Heart left ventricle (tissue), 16 donors: ENCODE data around the gene MACF1. TPM values are rescaled to one million over a fixed set of nuclear protein-coding genes. Genes with fewer than 3 reads are reported as not detected.
A peak's percentile ranks its signal among the peaks of the same experiment; 100 is the strongest.

Source experiments
- ATAC-seq, 4 donors: fragments of 200-7000 bp; cut with Tn5 transposase; one replicate each; pipeline ENCODE4 v1.9.1; 2020 to 2022; ENCODE audit warnings: moderate library complexity in 4 of 4, mild to moderate bottlenecking in 3 of 4, moderate number of reproducible peaks in 1 of 4
- DNase-seq, 5 donors: peaks; one replicate each; pipeline ENCODE4 v3.0.0-alpha.2; 2020
- H3K27ac ChIP-seq, 12 donors: fragments of 200-600 bp; sonication (generic) in 4 of 12; one replicate each; pipeline versions ENCODE4 v1.5.0 to v1.8.0; 2016 to 2022; ENCODE audit warnings: mild to moderate bottlenecking in 2 of 12
- H3K27me3 ChIP-seq, 9 donors: fragments of 200-600 bp; sonication (generic) in 2 of 9; one replicate each; pipeline versions ENCODE4 v1.5.1 to v1.8.0; 2016 to 2022; ENCODE audit warnings: mild to moderate bottlenecking in 3 of 9
- H3K36me3 ChIP-seq, 9 donors: fragments of 200-600 bp; sonication (generic) in 2 of 9; one replicate each; pipeline versions ENCODE4 v1.5.0 to v1.8.0; 2018 to 2022; ENCODE audit warnings: mild to moderate bottlenecking in 2 of 9
- H3K4me1 ChIP-seq, 12 donors: fragments of 200-600 bp; sonication (generic) in 4 of 12; one replicate each; pipeline versions ENCODE4 v1.5.0 to v1.8.0; 2016 to 2022; ENCODE audit warnings: mild to moderate bottlenecking in 3 of 12
- H3K4me3 ChIP-seq, 12 donors: fragments of 200-600 bp; sonication (generic) in 4 of 12; one replicate each; pipeline versions ENCODE4 v1.5.0 to v1.8.0; 2017 to 2022; ENCODE audit warnings: mild to moderate bottlenecking in 9 of 12, moderate library complexity in 4 of 12
- H3K9me3 ChIP-seq, 12 donors: fragments of 200-600 bp; sonication (generic) in 4 of 12; one replicate each; pipeline versions ENCODE4 v1.5.0 to v1.8.0; 2016 to 2022; ENCODE audit warnings: mild to moderate bottlenecking in 1 of 12
- CTCF ChIP-seq, 12 donors: fragments of 200-600 bp; sonication (generic) in 4 of 12; IDR thresholded peaks; one replicate each; pipeline versions ENCODE4 v1.5.0 to v1.8.0; 2018 to 2022; ENCODE audit warnings: antibody characterized with exemption in 12 of 12, mild to moderate bottlenecking in 5 of 12
- POLR2A ChIP-seq, 2 donors: fragments of 450-650 bp; IDR thresholded peaks; one replicate each; pipeline ENCODE4 v1.6.1; 2017; ENCODE audit warnings: antibody characterized with exemption in 2 of 2, mild to moderate bottlenecking in 2 of 2, moderate library complexity in 2 of 2
- WGBS, 4 donors: extraction: QIAGEN DNeasy Blood & Tissue Kit in 2 of 4; methylation state at CpG; one replicate each; pipeline versions ENCODE4 v1.1.5 to v1.1.7; 2013 to 2018; 5-methylcytosine and 5-hydroxymethylcytosine counted together
- intact Hi-C, 10 donors: fragments of 100-400 bp; cut with DNase I; formaldehyde crosslinking; loops; one replicate each; pipeline versions ENCODE4 v1.11.1 to v1.14.2; 2022
- polyA plus RNA-seq, 2 donors: library from polyadenylated mRNA; stranded (reverse); fragments of 200-250 nt; gene quantifications; one replicate each; pipeline ENCODE4 v1.2.3, GENCODE V29; 2013
- total RNA-seq, 9 donors: library from RNA; depleted of rRNA in 2 of 9; stranded (reverse); fragments of >200 nt in 2 of 9; fragmentation: NEBNext Ultra II Directional in 3 of 9; extraction: Animal tissue kit (Norgen Biotek cat#: 25700) in 3 of 9; gene quantifications; one replicate each; pipeline versions ENCODE4 v1.1.0 to v1.2.4, GENCODE V29; 2016 to 2023
- donor health status: ischemic (EF 13 %, LVEDD 7.1; RV severe dilation, severe dysfunction).
- donor health status: healthy with polysubstance abuse.
- donor health status: DM: no; HTN: yes; CAD: no.
- donor health status: DM: no; HTN: no; CAD: no.
- donor health status: ischemic (EF 25% LVEDD 6.9; RV normal size, moderate dysfunction).
- donor health status: ischemic (EF 25% LVEDD 5.7; RV mildly dilated, moderate dysfunction).
- donor health status: healthy.
- donor health status: DM: yes; HTN: yes; CAD: no.
- donor health status: ischemic (EF 35%, LVEDD 5.7; RV mildly dilated, moderate dysfunction).
- donor health status: nonischemic (EF 11% LVEDD 7.7; RV severe dilation, severe dysfunction).
- donor health status: DM: yes; HTN: yes; CAD: no.
- donor health status: PGD.
- donor health status: ischemic (EF 29% LVEDD 5.4; RV normal size, mild dysfunction).
- donor health status: nonischemic (EF 23%, LVEDD 6.1; RV moderate dilation, normal function).

MACF1 gene
- total and polyA plus RNA-seq, 11 donors: 102 to 436 (median 251) TPM

- H3K27ac ChIP-seq: peak overlapping the region in 2 of 12 donors; percentile 6 to 8
- no peak for DNase-seq
- H3K36me3 ChIP-seq: peaks cover 0 to 2% (median 0%) of the 10 kb centered on the region in 9 donors
- TF ChIP-seq CTCF (IDR thresholded peaks at IDR 0.05) (no peak), POLR2A (IDR thresholded peaks at IDR 0.05) (no peak)
- H3K4me3 ChIP-seq: no peak overlapping the region
- H3K27me3 ChIP-seq: no peaks in the 10 kb centered on the region
- peaks cover 0 to 65% (median 35%) of the 10 kb centered on the region in 12 donors for H3K4me1 ChIP-seq
- ATAC-seq: peak in 2 of 4 donors; percentile 20 to 34
- no peaks in the 10 kb centered on the region for H3K9me3 ChIP-seq
- intact Hi-C loops: no loop called here
Measured at GRCh38 chr1:39224295-39224829, 19.9 kb downstream of the MACF1 start.

DNA sequence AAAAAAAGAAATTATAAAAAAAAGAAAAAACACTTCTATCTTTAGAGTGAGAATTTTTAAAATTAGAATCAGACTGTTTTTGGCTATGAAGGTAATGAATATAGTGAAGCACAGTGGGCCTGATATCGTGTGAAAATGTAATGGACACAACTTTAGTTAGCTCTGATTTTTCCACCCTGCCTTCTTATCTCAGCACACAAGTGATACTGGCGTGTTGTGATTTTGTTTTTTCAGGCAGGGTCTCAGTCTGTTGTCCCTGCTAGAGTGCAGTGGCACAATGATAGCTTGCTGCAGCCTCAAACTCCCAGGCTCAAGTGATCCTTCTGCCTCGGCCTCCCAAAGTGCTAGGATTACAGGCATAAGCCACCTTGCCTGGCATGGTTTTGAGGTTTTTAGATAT lies 22.3 kb downstream of the MACF1 start:
- no peak overlapping the region for H3K4me3 ChIP-seq

GRCh38 chr1:39228252-39228651 lies 23.8 kb downstream of the MACF1 start:
- Histone ChIP-seq H3K27me3 (no peaks in the 10 kb centered on the region), H3K4me1 (peaks cover 0 to 60% (median 44%) of the 10 kb centered on the region in 12 donors), H3K27ac (no peak overlapping the region), H3K36me3 (peaks cover 0 to 24% (median 13%) of the 10 kb centered on the region in 9 donors), H3K9me3 (no peaks in the 10 kb centered on the region), H3K4me3 (no peak overlapping the region)
- intact Hi-C loops: no loop called here
- ATAC-seq: no peak
- no peak for TF ChIP-seq POLR2A (IDR thresholded peaks at IDR 0.05)
- WGBS, 4 donors: 91 to 96% (median 94%) methylated on average over 6 of the region's 6 CpGs
- DNase-seq: no peak

More for the DNA sequence above, 22.3 kb downstream of the MACF1 start:
- 64 to 71% (median 67%) methylated on average over 3 of the region's 3 CpGs for WGBS, 4 donors
- ATAC-seq (no peak), DNase-seq (no peak)
- Histone ChIP-seq H3K36me3 (peaks cover 0 to 10% (median 3%) of the 10 kb centered on the region in 9 donors), H3K27ac (no peak overlapping the region), H3K4me1 (peaks cover 0 to 70% (median 49%) of the 10 kb centered on the region in 12 donors), H3K9me3 (no peaks in the 10 kb centered on the region), H3K27me3 (no peaks in the 10 kb centered on the region)
- TF ChIP-seq CTCF (IDR thresholded peaks at IDR 0.05) (no peak), POLR2A (IDR thresholded peaks at IDR 0.05) (no peak)
- intact Hi-C loops: no loop called here

GRCh38 chr1:39229504-39229903 lies 25.0 kb downstream of the MACF1 start:
- no peak overlapping the region for H3K4me3 ChIP-seq
- ATAC-seq (no peak), DNase-seq (no peak)
- no peaks in the 10 kb centered on the region for H3K27me3 ChIP-seq
- intact Hi-C loops: no loop called here
- H3K9me3 ChIP-seq: no peaks in the 10 kb centered on the region
- peaks cover 0 to 26% (median 16%) of the 10 kb centered on the region in 9 donors for H3K36me3 ChIP-seq
- H3K27ac ChIP-seq: no peak overlapping the region
- TF ChIP-seq CTCF (IDR thresholded peaks at IDR 0.05) (no peak), POLR2A (IDR thresholded peaks at IDR 0.05) (no peak)
- peaks cover 0 to 53% (median 34%) of the 10 kb centered on the region in 12 donors for H3K4me1 ChIP-seq
- WGBS, 4 donors: 87 to 90% (median 88%) methylated on average over 4 of the region's 4 CpGs
